AG08395 (cell line): ENCODE results near the gene LRIG1.

Experiments used
- DNase-seq: peaks from one replicate; pipeline ENCODE4 v3.0.0; 2012; ENCODE audit warnings: mixed read lengths, low spot score

The LRIG1 gene

DNA sequence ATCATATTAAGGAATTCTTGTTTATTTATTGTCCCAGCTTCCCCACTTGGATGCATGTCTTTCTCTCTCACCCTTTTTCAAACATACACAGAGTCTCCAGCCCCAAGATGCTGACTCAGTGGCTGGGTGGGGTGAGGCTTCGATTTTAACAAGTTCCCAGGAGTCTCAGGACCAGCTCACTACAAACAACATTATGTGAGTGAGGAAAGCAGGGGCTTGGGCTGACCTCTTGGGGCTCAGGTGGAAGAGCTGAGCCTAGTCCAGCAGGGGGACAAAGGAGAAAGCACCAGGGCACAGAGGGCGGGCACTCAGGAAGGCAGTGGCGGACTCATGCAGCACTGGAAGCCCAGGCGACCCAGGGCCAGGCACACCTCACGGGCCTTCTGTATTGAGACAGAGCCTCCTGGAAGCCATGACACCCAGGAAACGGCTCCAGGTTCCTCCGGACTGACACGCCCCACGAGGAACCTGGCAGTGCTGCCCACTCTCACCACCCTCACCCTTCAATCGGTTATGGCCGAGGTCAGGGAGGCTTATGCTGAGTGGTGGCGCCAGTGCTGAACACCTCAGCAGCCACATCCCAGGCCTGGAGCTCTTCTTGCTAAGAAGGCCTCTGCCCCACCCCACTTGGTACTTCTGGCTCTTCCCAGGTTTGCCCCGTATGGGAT lies 97.4 kb downstream of the LRIG1 start:
- peak; percentile 34 for DNase-seq

DNA sequence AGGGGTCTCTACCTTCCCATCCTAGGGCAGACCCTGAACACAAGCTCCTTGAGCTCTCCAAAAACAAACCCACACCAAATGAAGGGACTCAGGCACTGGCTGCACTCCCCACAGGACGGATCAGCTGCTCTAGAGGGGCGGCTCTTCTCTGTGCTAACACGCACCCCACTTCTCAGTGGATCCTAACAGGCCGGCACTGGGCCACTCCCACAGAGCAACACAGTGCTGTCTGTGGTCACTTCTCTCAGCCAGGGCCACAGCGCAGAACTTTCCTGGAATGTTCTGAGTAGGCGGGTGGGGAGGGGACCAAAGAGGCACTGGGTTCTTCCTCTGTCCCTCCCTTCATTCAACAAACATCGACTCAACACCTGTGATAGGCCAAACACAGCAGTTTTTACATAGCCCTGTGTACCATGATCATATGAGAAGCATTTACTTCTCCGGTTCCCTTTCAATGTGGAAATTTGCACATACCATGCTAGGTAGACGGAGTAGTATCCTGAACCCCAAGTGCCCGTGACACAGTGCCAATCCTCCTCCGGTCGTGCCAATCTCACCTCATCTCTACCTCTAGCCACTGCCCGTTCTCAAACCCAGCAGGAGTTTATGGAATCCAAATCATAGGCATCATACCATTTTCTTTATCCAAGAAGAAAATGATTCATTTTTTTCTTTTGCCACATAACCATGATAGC lies 98.1 kb downstream of the LRIG1 start:
- peak; percentile 56 for DNase-seq

DNA sequence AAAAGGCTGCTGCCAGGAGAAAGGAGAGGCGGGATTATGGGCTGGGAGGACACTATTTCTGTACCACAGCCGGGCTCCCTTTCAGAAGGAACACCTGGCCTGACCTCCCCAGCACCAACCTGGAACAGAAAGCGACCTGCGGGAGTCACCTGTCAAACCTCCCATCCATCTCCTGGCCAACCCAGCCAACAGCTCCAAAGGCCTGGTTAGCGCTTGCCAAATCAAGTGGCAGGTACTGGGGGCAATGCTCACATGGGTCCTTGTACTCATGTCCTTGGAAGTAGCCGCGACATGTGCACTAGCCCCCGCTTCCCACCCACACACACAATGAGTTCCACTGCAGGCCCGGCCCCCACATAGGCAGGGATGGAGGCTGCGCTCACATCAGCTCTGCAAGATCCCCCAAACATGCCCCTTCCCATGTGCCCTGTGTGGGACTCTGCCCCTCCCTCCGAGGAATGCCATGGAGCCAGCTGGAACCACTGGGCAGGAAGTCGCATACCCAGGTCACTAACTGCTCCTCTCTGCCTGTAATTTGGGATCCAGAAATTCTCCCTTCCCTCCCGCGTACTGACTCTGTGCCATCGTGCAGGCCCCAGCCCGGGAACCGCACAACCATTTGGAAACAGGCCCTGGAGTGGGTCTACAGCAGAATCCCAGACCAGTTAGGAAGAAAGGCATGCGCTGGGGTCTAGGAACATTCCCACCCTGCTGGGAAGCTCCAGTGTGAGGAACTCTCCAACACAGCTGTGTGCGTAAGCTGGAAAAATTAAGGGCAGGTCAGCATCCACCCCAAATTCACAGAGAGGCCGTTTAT lies 98.9 kb downstream of the LRIG1 start:
- DNase-seq, result no peak

DNA sequence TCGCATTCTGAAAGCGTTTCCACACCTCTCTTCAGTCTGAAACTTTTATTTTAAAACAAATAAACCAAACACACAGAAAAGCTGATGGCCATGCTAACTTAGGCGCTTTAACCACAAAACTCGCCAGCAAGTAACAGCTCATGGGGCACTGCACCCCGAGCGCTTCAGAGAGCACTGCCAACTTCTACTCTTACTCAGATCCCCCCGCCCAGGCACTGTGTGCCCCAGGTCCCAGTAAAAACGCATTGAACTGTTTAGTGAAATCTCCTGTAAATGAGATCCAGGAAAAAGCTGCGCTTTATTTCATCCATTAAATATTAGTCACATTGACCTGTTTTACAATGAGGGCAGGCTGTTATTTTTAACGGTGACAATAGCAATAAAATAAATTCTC lies 99.7 kb downstream of the LRIG1 start:
- DNase-seq, result no peak

DNA sequence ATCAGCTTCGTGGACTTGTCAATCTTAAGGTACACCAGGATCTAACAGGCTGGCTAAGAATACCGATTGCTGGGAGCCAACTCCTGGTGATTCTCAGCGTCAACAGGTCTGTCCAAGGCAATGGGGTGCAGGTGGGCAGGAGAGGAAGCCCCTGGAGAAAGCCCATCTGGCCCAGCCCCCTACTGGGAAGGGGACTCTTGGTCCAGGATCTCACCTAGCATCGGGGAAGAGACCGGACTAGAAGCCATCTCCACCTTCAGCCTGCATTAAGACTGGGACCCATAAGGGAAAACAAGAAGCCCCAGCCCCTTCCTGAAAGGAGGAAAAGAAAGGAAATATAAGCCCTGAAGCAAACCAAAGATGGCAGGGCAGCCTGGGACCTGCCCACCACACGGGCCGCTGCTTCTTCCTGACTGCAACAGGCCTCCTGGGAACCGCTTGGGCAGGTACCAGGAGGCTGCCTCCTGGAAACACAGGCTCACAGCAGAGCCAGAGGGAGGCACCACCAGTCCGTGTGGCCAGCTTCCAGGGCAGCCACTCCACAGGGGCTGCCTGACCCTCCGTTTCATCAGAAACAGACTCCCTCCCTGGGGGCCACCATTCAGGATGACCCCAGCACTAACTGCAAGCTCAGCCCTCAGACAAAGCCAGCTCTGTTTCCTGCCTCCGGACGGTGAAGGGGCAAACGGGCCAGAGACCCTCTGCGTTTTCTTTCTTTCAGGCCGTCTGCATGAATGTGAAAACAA lies 100.2 kb downstream of the LRIG1 start:
- no peak for DNase-seq

GRCh38 chr3:66399529-66400232 lies 101.1 kb downstream of the LRIG1 start:
- DNase-seq, result no peak

- DNase-seq, result no peak
Observed at GRCh38 chr3:66398228-66399025, 102.4 kb downstream of the LRIG1 start.

GRCh38 chr3:66397745-66398144 lies 103.1 kb downstream of the LRIG1 start:
- no peak for DNase-seq

DNA sequence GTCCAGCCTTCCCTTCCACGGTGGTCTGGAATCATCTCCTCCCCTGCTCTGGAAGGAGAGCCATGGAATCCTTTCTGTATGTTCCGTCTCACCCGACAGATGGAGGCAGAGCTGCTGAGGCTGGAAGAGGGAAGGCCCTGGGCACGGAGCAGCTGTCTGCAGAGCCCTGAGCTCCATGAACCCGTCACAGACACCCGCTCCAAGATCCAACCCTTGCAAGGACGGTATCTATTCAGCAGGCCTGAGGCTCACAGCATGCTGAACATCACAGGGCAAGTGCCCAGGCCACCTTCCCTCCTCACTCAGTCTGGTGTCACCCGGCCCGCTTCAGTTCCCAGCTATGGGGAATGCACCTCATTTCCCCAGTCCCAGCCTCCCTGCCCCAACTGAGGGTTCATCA lies 103.9 kb downstream of the LRIG1 start:
- no peak for DNase-seq

- DNase-seq, result peak; percentile 40
Observed at GRCh38 chr3:66396161-66396760, 104.6 kb downstream of the LRIG1 start.

GRCh38 chr3:66395635-66396034 lies 105.2 kb downstream of the LRIG1 start:
- DNase-seq, result no peak

DNA sequence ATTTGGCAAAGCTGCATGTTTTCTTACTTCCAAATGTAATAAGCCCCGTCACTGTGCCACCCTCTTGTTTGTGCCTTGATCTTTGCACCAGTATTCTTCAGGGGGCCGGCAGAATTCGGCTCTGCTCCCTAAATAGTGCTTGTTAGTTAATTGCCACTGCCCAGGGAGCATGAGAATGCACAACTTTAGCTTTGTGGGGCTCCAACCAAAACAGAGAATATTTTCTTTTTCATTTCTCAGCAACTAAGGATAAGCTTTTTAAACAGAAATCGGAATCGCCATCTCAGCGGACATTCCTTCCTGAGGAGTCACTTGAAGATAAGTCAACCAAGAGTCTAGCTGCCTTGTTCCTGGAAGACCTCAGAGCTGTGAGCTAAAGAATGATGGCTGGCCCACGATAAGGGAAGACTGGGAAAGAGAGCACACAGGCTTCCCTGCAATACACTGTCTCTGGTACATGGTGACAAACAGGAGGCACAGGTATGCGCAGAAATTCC lies 106.0 kb downstream of the LRIG1 start:
- DNase-seq, result no peak

DNA sequence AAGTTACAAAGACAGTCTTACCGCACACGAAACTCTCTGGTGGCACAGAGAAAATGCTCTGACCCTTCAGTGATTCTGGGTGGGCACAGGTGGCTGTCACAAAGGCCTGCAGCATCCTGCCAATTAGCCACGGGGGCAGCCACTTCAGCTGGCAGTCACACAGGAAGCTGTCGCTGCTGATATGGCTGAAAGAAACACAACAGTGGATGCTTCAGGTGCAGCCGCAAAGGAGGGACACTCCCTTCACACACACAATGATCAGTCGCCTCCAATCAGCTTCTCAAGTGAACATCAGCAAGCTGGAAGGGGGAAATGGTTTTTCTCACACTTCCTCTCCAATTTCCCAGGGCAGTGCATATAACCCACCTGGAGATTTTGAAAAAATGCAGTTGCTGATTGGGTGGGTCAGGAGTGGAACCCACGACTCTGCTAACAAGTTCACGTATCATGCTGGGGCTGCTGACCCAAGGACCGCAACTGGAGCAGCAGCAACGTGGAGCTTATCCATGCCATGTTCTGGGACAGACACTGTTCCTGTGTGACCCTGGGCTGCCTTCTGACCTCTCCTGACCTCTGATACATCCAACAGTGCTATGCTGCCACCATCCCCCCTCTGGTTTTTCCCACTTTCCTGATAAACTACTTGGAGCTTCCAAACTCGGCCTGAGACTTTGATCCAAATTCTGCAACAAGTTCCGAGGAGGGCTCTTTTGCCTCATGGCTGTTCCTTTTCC lies 106.6 kb downstream of the LRIG1 start:
- no peak for DNase-seq

- DNase-seq, result no peak
Observed at GRCh38 chr3:66393333-66394005, 107.4 kb downstream of the LRIG1 start.

DNA sequence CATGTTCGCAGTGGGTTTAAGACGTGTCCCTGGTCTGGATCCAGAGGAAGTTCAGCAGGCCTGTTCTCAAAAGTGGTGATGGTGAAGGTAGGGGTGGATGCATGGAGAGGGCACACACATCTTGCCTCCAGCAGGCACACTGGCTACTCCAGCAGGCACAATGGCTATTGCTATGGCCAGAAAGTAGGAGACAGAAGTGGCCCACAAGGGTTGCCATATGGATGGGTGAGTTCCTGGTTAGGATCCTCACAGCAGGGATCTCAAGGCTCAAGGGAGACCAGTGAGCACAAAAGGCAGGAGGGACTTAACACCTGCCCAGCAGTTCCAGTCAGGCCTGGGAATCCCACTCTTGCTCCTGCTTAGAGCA lies 107.9 kb downstream of the LRIG1 start:
- no peak for DNase-seq

- no peak for DNase-seq
Observed at GRCh38 chr3:66392512-66392911, 108.3 kb downstream of the LRIG1 start.

- DNase-seq, result no peak
Observed at GRCh38 chr3:66390013-66390412, 110.8 kb downstream of the LRIG1 start.

DNA sequence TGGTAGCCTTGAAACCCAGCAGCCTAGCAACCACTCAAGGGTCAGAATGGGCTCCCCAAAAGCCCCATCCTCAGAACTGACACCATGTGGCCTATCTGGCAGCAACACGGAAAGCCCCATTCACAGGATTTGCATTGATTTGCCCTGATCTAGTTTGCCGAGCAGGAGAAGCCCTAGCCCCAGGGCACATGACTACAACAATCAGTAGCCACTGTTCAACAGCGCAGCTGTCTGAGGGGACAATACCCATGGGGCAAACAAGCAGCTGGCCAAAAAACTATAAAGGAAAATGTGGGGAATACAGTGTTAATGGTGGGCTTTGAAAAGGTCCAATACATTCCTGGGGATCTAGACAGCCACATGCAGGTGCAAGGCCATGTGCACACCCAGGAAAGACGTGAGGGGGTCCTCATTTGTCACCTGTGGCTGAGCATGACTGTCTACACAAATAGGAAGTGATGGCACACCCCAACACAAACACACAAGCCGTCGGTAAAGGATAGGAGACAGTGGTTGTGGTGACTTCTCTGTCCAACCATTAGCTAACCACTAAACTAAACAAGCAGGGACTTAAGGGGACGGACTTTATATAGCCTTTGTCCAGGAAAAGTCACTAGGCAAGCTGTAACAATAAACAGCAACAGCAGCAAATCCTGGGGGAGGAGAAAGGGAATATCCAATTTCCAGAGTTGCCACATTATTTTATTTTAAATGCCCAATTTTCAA lies 113.7 kb downstream of the LRIG1 start:
- DNase-seq, result no peak
